HEK293 (cell line): ENCODE results near the gene COL12A1.

Experiments used
- CTCF ChIA-PET: fragments of 350-600 bp; formaldehyde crosslinking; extraction: SDS; loops from one replicate; lab custom pipeline; 2021; ENCODE audit warnings: antibody characterized with exemption; lab: Yijun Ruan, JAX
- POLR2A ChIA-PET: fragments of 300-600 bp; formaldehyde crosslinking; extraction: SDS; loops from one replicate; lab custom pipeline; 2020; ENCODE audit warnings: antibody characterized with exemption, inconsistent platforms; lab: Yijun Ruan, JAX
- H3K27ac ChIP-seq: fragments of 200-500 bp; sonication (Bioruptor generic); 2 replicates; pipeline ENCODE4 v1.5.1; 2014; ENCODE audit warnings: low read depth, low read length, control low read depth, inconsistent platforms; ENCODE audit errors: extremely low read depth
- H3K36me3 ChIP-seq, 2 experiments: fragments of 200-500 bp in 1 of 2; sonication (Bioruptor generic) in 1 of 2; 1 replicate in 1 of 2; 2 replicates in 1 of 2; pipeline ENCODE4 v1.5.1; 2014 to 2017; ENCODE audit warnings: inconsistent platforms in 2 of 2, low read length in 2 of 2; ENCODE audit not compliant: control insufficient read depth in 2 of 2, insufficient read depth in 1 of 2
- H3K4me1 ChIP-seq: fragments of 200-500 bp; sonication (Bioruptor generic); 2 replicates; pipeline ENCODE4 v1.5.1; 2014; ENCODE audit warnings: mild to moderate bottlenecking, low read length, inconsistent platforms; ENCODE audit not compliant: control insufficient read depth, insufficient read depth
- H3K4me3 ChIP-seq: 2 replicates; pipeline ENCODE4 v1.5.1; 2011; ENCODE audit warnings: low read depth, mild to moderate bottlenecking, control low read depth, low read length, moderate library complexity
- H3K9me3 ChIP-seq: fragments of 200-500 bp; sonication (Bioruptor generic); 2 replicates; pipeline ENCODE4 v1.5.1; 2014; ENCODE audit warnings: low read depth, low read length, inconsistent platforms; ENCODE audit not compliant: control insufficient read depth, insufficient read depth
- BCL11B ChIP-seq: fragments of 450-650 bp; formaldehyde crosslinking; IDR thresholded peaks from 2 replicates; pipeline ENCODE4 v1.5.1; 2016; ENCODE audit warnings: low read depth, missing biosample characterization, missing genetic modification characterization
- GLI4 ChIP-seq: fragments of 450-650 bp; formaldehyde crosslinking; IDR thresholded peaks from 2 replicates; pipeline ENCODE4 v1.5.1; 2016; ENCODE audit warnings: missing biosample characterization, missing genetic modification characterization
- PATZ1 ChIP-seq: fragments of 450-650 bp; formaldehyde crosslinking; IDR thresholded peaks from 2 replicates; pipeline ENCODE4 v1.5.1; 2016; ENCODE audit warnings: missing biosample characterization, missing genetic modification characterization
- REST ChIP-seq: fragments of 450-650 bp; formaldehyde crosslinking; IDR thresholded peaks from 2 replicates; pipeline ENCODE4 v1.5.1; 2016; ENCODE audit warnings: missing biosample characterization, missing genetic modification characterization
- SALL2 ChIP-seq: fragments of 450-650 bp; formaldehyde crosslinking; IDR thresholded peaks from 2 replicates; pipeline ENCODE4 v1.5.0; 2017; ENCODE audit warnings: missing biosample characterization, mild to moderate bottlenecking, missing genetic modification characterization, borderline replicate concordance
- SP7 ChIP-seq: fragments of 450-650 bp; formaldehyde crosslinking; IDR thresholded peaks from 2 replicates; pipeline ENCODE4 v1.5.1; 2016; ENCODE audit warnings: missing biosample characterization, missing genetic modification characterization
- ZNF155 ChIP-seq: fragments of 450-650 bp; formaldehyde crosslinking; IDR thresholded peaks from 2 replicates; pipeline ENCODE4 v1.5.1; 2016; ENCODE audit warnings: missing biosample characterization, missing genetic modification characterization
- ZNF211 ChIP-seq: fragments of 450-650 bp; formaldehyde crosslinking; IDR thresholded peaks from 2 replicates; pipeline ENCODE4 v1.5.1; 2016; ENCODE audit warnings: low read depth, missing biosample characterization, missing genetic modification characterization
- ZNF394 ChIP-seq: fragments of 450-650 bp; formaldehyde crosslinking; IDR thresholded peaks from 2 replicates; pipeline ENCODE4 v1.5.1; 2016; ENCODE audit warnings: missing biosample characterization, missing genetic modification characterization, mild to moderate bottlenecking, moderate library complexity, borderline replicate concordance
- ZNF423 ChIP-seq: fragments of 450-650 bp; formaldehyde crosslinking; IDR thresholded peaks from 2 replicates; pipeline ENCODE4 v1.5.1; 2016; ENCODE audit warnings: missing biosample characterization, missing genetic modification characterization
- ZNF473 ChIP-seq: fragments of 450-650 bp; formaldehyde crosslinking; IDR thresholded peaks from 2 replicates; pipeline ENCODE4 v1.5.1; 2017; ENCODE audit warnings: missing biosample characterization, missing genetic modification characterization
- ZNF571 ChIP-seq: fragments of 450-650 bp; formaldehyde crosslinking; IDR thresholded peaks from 2 replicates; pipeline ENCODE4 v1.5.0; 2017; ENCODE audit warnings: missing biosample characterization, missing genetic modification characterization
- ZNF658 ChIP-seq: fragments of 450-650 bp; formaldehyde crosslinking; IDR thresholded peaks from 2 replicates; pipeline ENCODE4; 2016; ENCODE audit warnings: missing biosample characterization, missing genetic modification characterization
- ZNF843 ChIP-seq: fragments of 450-650 bp; formaldehyde crosslinking; IDR thresholded peaks from 2 replicates; pipeline ENCODE4 v1.5.1; 2016; ENCODE audit warnings: missing biosample characterization, missing genetic modification characterization
- ZSCAN16 ChIP-seq: fragments of 450-650 bp; formaldehyde crosslinking; IDR thresholded peaks from 2 replicates; pipeline ENCODE4 v1.5.1; 2016; ENCODE audit warnings: missing biosample characterization, missing genetic modification characterization
- TF ChIP-seq, protein P1 (sequence below): fragments of 450-650 bp; formaldehyde crosslinking; IDR thresholded peaks from 2 replicates; pipeline ENCODE4 v1.5.1; 2016; ENCODE audit warnings: missing biosample characterization, missing genetic modification characterization
- TF ChIP-seq, protein P2 (sequence below): fragments of 450-650 bp; formaldehyde crosslinking; IDR thresholded peaks from 2 replicates; pipeline ENCODE4 v1.5.1; 2016; ENCODE audit warnings: missing biosample characterization, missing genetic modification characterization
- TF ChIP-seq, protein P3 (sequence below): fragments of 450-650 bp; formaldehyde crosslinking; IDR thresholded peaks from 2 replicates; pipeline ENCODE4 v1.5.1; 2016; ENCODE audit warnings: missing biosample characterization, missing genetic modification characterization

Gene COL12A1

GRCh38 chr6:75199889-75200288, 6.0 kb downstream of the COL12A1 start:
- Histone ChIP-seq H3K4me3 (no peak overlapping the region), H3K36me3 (no peaks in the 10 kb centered on the region)
- TF ChIP-seq ZNF155 (tag by site-specific recombination) (no peak), BCL11B (tag by site-specific recombination) (no peak)
- TF ChIP-seq, all 188 proteins: peak for 0
- no peaks in the 10 kb centered on the region for H3K9me3 ChIP-seq
- H3K4me1 ChIP-seq: peaks cover 4% of the 10 kb centered on the region
- POLR2A ChIA-PET: no interaction called here
- H3K27ac ChIP-seq: no peak overlapping the region
- CTCF ChIA-PET: interaction anchor here (0.5 to 3.5 kb wide), 6 partner anchors 9 to 1524 kb away, joined by 3 to 19 read pairs (median 4); no protein-coding TSS in a partner anchor

GRCh38 chr6:75196081-75196687, 9.7 kb downstream of the COL12A1 start:
- Histone ChIP-seq H3K4me1 (no peaks in the 10 kb centered on the region), H3K4me3 (no peak overlapping the region), H3K36me3 (no peaks in the 10 kb centered on the region), H3K9me3 (no peaks in the 10 kb centered on the region), H3K27ac (no peak overlapping the region)
- no peak for TF ChIP-seq SP7 (tag by site-specific recombination)
- no peak for TF ChIP-seq ZSCAN16 (tag by site-specific recombination)
- TF ChIP-seq GLI4 (tag by site-specific recombination): no peak
- TF ChIP-seq PATZ1: no peak
- TF ChIP-seq ZNF843 (tag by site-specific recombination): no peak
- no peak for TF ChIP-seq ZNF658 (tag by site-specific recombination)
- no peak for TF ChIP-seq ZNF394 (tag by site-specific recombination)
- TF ChIP-seq, protein P1, sequence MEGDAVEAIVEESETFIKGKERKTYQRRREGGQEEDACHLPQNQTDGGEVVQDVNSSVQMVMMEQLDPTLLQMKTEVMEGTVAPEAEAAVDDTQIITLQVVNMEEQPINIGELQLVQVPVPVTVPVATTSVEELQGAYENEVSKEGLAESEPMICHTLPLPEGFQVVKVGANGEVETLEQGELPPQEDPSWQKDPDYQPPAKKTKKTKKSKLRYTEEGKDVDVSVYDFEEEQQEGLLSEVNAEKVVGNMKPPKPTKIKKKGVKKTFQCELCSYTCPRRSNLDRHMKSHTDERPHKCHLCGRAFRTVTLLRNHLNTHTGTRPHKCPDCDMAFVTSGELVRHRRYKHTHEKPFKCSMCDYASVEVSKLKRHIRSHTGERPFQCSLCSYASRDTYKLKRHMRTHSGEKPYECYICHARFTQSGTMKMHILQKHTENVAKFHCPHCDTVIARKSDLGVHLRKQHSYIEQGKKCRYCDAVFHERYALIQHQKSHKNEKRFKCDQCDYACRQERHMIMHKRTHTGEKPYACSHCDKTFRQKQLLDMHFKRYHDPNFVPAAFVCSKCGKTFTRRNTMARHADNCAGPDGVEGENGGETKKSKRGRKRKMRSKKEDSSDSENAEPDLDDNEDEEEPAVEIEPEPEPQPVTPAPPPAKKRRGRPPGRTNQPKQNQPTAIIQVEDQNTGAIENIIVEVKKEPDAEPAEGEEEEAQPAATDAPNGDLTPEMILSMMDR (tag by site-specific recombination): no peak
- TF ChIP-seq ZNF571 (tag by site-specific recombination): no peak
- TF ChIP-seq, protein P2, sequence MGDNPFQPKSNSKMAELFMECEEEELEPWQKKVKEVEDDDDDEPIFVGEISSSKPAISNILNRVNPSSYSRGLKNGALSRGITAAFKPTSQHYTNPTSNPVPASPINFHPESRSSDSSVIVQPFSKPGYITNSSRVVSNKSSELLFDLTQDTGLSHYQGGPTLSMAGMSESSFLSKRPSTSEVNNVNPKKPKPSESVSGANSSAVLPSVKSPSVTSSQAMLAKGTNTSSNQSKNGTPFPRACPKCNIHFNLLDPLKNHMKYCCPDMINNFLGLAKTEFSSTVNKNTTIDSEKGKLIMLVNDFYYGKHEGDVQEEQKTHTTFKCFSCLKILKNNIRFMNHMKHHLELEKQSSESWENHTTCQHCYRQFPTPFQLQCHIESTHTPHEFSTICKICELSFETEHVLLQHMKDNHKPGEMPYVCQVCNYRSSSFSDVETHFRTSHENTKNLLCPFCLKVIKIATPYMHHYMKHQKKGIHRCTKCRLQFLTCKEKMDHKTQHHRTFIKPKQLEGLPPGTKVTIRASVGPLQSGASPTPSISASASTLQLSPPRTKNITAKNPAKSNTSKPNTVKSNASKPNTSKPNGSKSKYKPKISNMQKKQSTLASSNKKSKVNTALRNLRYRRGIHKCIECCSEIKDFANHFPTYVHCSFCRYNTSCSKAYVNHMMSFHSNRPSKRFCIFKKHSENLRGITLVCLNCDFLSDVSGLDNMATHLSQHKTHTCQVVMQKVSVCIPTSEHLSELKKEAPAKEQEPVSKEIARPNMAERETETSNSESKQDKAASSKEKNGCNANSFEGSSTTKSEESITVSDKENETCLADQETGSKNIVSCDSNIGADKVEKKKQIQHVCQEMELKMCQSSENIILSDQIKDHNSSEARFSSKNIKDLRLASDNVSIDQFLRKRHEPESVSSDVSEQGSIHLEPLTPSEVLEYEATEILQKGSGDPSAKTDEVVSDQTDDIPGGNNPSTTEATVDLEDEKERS (tag by site-specific recombination): no peak
- ChIA-PET POLR2A (interaction anchor here (0.6 kb wide), 1 partner anchor 405 kb away, joined by 3 read pairs; no protein-coding TSS in a partner anchor), CTCF (interaction anchor here (1.7 kb wide), 1 partner anchor 13 kb away, joined by 7 read pairs; no protein-coding TSS in a partner anchor)

DNA sequence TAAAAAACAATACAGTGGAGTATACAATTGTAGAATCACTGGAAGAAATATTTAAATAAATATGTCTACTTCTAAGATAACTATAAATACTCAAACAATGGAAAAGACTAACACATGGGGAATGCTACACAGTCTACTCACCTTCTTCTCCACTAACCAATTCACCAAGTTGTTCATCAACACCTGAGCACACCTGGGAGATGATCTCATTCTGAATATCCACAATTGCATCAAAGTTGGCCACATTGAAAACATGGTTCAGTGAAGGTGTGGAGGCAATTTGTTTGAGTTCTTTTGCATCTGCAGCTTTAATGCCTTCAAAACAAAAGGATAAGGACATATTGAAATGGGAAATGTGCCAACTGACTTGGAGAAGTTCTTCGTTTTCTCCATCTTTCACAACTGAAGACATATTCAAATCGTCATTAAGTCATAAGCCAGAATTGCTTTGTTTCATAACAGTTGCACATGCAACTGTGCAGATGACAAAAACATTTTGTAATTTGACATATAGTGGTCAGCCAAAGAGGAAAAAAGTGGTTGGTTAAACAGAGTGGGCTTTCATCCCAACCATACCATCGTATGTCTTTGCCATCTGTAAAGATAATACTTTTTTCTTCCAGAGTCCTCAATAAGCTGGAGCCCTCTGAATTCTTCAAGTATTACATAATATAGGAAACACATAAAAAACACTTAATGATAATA, 17.5 kb downstream of the COL12A1 start:
- TF ChIP-seq SALL2 (no peak), ZNF423 (tag by site-specific recombination) (no peak), REST (no peak), ZNF211 (no peak), ZNF473 (tag by site-specific recombination) (no peak)
- TF ChIP-seq, protein P3, sequence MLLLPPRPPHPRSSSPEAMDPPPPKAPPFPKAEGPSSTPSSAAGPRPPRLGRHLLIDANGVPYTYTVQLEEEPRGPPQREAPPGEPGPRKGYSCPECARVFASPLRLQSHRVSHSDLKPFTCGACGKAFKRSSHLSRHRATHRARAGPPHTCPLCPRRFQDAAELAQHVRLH (tag by site-specific recombination): no peak
- TF ChIP-seq, all 188 proteins: peak for 0
- Histone ChIP-seq H3K27ac (no peak overlapping the region), H3K4me3 (no peak overlapping the region), H3K4me1 (no peaks in the 10 kb centered on the region), H3K36me3 (no peaks in the 10 kb centered on the region), H3K9me3 (no peaks in the 10 kb centered on the region)
- ChIA-PET CTCF (interaction anchor here (0.7 kb wide), 1 partner anchor 1217 kb away, joined by 5 read pairs; no protein-coding TSS in a partner anchor), POLR2A (no interaction called here)
